ENCODE data around the gene AKR1C4. TPM values are rescaled to one million over a fixed set of nuclear protein-coding genes. Genes with fewer than 3 reads are reported as not detected.

AKR1C4 gene
- total RNA-seq, 1 donor from 2014 or later = not detected

- DNase-seq (ENCODE audit: low read depth) = no peak
- no peaks in the 10 kb centered on the region for H3K36me3 ChIP-seq (ENCODE audit: control insufficient read depth, insufficient read depth, low read length)
- no peak overlapping the region for H3K4me3 ChIP-seq (ENCODE audit: low read depth, low read length)
- TF ChIP-seq CTCF (IDR thresholded peaks at IDR 0.05; ENCODE audit: insufficient read depth, low read length, poor library complexity, severe bottlenecking) = no peak
- H3K27me3 ChIP-seq (ENCODE audit: control insufficient read depth, insufficient read depth, low read length) = no peaks in the 10 kb centered on the region
Measured at GRCh38 chr10:5259132-5259951, 62.7 kb downstream of the AKR1C4 start.

GRCh38 chr10:5259952-5260578, 63.4 kb downstream of the AKR1C4 start:
- H3K27me3 ChIP-seq (ENCODE audit: control insufficient read depth, insufficient read depth, low read length) = no peaks in the 10 kb centered on the region
- H3K36me3 ChIP-seq (ENCODE audit: control insufficient read depth, insufficient read depth, low read length) = no peaks in the 10 kb centered on the region
- no peak overlapping the region for H3K4me3 ChIP-seq (ENCODE audit: low read depth, low read length)
- no peak for DNase-seq (ENCODE audit: low read depth)
- no peak for TF ChIP-seq CTCF (IDR thresholded peaks at IDR 0.05; ENCODE audit: insufficient read depth, low read length, poor library complexity, severe bottlenecking)

GRCh38 chr10:5260828-5261227, 64.2 kb downstream of the AKR1C4 start:
- no peak for DNase-seq (ENCODE audit: low read depth)
- Histone ChIP-seq H3K4me3 (ENCODE audit: low read depth, low read length) (no peak overlapping the region), H3K36me3 (ENCODE audit: control insufficient read depth, insufficient read depth, low read length) (no peaks in the 10 kb centered on the region), H3K27me3 (ENCODE audit: control insufficient read depth, insufficient read depth, low read length) (no peaks in the 10 kb centered on the region)
- no peak for TF ChIP-seq CTCF (IDR thresholded peaks at IDR 0.05; ENCODE audit: insufficient read depth, low read length, poor library complexity, severe bottlenecking)

GRCh38 chr10:5265139-5265538, 68.5 kb downstream of the AKR1C4 start:
- H3K4me3 ChIP-seq (ENCODE audit: low read depth, low read length) = no peak overlapping the region
- no peaks in the 10 kb centered on the region for H3K27me3 ChIP-seq (ENCODE audit: control insufficient read depth, insufficient read depth, low read length)
- H3K36me3 ChIP-seq (ENCODE audit: control insufficient read depth, insufficient read depth, low read length) = no peaks in the 10 kb centered on the region
- no peak for TF ChIP-seq CTCF (IDR thresholded peaks at IDR 0.05; ENCODE audit: insufficient read depth, low read length, poor library complexity, severe bottlenecking)
- DNase-seq (ENCODE audit: low read depth) = no peak

- no peak for DNase-seq (ENCODE audit: low read depth)
- Histone ChIP-seq H3K27me3 (ENCODE audit: control insufficient read depth, insufficient read depth, low read length) (no peaks in the 10 kb centered on the region), H3K36me3 (ENCODE audit: control insufficient read depth, insufficient read depth, low read length) (no peaks in the 10 kb centered on the region), H3K4me3 (ENCODE audit: low read depth, low read length) (no peak overlapping the region)
- no peak for TF ChIP-seq CTCF (IDR thresholded peaks at IDR 0.05; ENCODE audit: insufficient read depth, low read length, poor library complexity, severe bottlenecking)
Measured at GRCh38 chr10:5266351-5266750, 69.7 kb downstream of the AKR1C4 start.
